ENCODE results near the gene IVNS1ABP. TPM values are rescaled to one million over a fixed set of nuclear protein-coding genes. Genes with fewer than 3 reads are reported as not detected.

The IVNS1ABP gene
- total RNA-seq, 4 donors from 2014 or later: 20.8 to 39.4 (median 32.8) TPM

- WGBS, 2 donors (ENCODE audit: low coverage in 1 of 2): 82 to 84% methylated on average over 2 to 5 of the region's 5 CpGs
- Histone ChIP-seq H3K9me3 (no peaks in the 10 kb centered on the region), H3K4me3 (no peak overlapping the region), H3K4me1 (no peaks in the 10 kb centered on the region), H3K27me3 (no peaks in the 10 kb centered on the region), H3K36me3 (no peaks in the 10 kb centered on the region), H3K27ac (no peak overlapping the region)
- TF ChIP-seq CTCF (IDR thresholded peaks at IDR 0.05): no peak
- no peak for TF ChIP-seq POLR2A (IDR thresholded peaks at IDR 0.05)
- TF ChIP-seq EP300 (IDR thresholded peaks at IDR 0.05): no peak
- TF ChIP-seq POLR2AphosphoS5 (IDR thresholded peaks at IDR 0.05): no peak
- no peak for ATAC-seq
Observed at GRCh38 chr1:185343306-185343705, 26.3 kb upstream of the IVNS1ABP start.

DNA sequence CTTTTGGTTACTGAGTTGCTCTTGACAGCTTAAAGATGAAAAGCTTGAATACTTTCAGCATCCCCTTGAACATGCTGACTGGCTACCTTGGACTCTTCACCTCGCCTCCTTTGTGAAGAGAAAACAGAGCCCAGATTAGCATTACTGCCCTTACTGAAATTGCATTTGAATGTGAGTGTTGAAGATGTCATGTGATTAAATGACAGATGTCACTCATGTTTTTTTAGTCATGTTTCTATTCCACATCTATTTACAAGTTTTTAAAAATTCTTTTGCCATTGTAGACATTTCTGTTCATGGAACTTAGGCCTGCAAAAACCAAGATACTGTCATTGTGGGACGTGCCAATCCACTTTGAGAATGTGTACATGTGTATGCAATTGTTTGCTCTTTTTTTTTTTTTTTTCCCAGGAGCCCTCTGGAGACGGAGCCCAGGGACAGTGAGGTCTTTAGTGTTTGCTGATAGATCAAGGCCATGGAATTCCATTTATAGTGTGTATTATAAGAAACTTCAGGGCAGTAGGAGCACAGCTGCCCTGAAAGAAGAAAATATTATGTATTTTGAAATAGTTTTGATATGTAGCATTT, 25.7 kb upstream of the IVNS1ABP start:
- no peak overlapping the region for H3K27ac ChIP-seq
- no peaks in the 10 kb centered on the region for H3K9me3 ChIP-seq
- 81 to 86% methylated on average over 3 of the region's 3 CpGs for WGBS, 2 donors (ENCODE audit: low coverage in 1 of 2)
- H3K4me3 ChIP-seq: no peak overlapping the region
- no peaks in the 10 kb centered on the region for H3K36me3 ChIP-seq
- H3K4me1 ChIP-seq: no peaks in the 10 kb centered on the region
- no peak for ATAC-seq
- TF ChIP-seq POLR2AphosphoS5 (IDR thresholded peaks at IDR 0.05) (no peak), CTCF (IDR thresholded peaks at IDR 0.05) (no peak), POLR2A (IDR thresholded peaks at IDR 0.05) (no peak), EP300 (IDR thresholded peaks at IDR 0.05) (no peak)
- H3K27me3 ChIP-seq: no peaks in the 10 kb centered on the region

DNA sequence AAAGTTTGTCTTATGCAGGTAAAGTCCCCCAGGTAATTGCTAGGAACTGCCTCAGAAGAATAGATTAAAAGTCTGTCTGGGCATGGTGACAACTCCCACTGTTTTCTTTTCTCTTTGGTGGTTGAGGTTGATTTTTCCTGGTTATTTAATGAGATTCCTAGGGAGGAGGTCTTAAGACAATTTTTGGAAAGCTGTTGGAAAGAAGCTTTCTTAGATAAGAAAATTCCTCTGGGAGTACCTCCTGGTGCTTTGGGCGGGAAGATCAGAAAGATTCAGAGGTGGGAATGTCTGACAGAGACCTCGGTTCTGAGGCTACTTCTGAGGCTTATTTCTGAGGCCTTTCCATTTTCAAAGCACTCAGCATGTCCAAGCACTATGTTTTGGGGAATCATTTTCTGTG, 25.0 kb upstream of the IVNS1ABP start:
- TF ChIP-seq POLR2A (IDR thresholded peaks at IDR 0.05) (no peak), POLR2AphosphoS5 (IDR thresholded peaks at IDR 0.05) (no peak), EP300 (IDR thresholded peaks at IDR 0.05) (no peak), CTCF (IDR thresholded peaks at IDR 0.05) (no peak)
- no peak for ATAC-seq
- H3K4me3 ChIP-seq: no peak overlapping the region
- no peaks in the 10 kb centered on the region for H3K4me1 ChIP-seq
- H3K27me3 ChIP-seq: no peaks in the 10 kb centered on the region
- WGBS, 2 donors (ENCODE audit: low coverage in 1 of 2): 67 to 78% methylated on average over 1 to 2 of the region's 2 CpGs
- no peak overlapping the region for H3K27ac ChIP-seq
- H3K9me3 ChIP-seq: no peaks in the 10 kb centered on the region
- H3K36me3 ChIP-seq: no peaks in the 10 kb centered on the region

- H3K27ac ChIP-seq: no peak overlapping the region
- H3K27me3 ChIP-seq: no peaks in the 10 kb centered on the region
- H3K9me3 ChIP-seq: no peaks in the 10 kb centered on the region
- ATAC-seq: no peak
- TF ChIP-seq CTCF (IDR thresholded peaks at IDR 0.05) (no peak), EP300 (IDR thresholded peaks at IDR 0.05) (no peak), POLR2A (IDR thresholded peaks at IDR 0.05) (no peak), POLR2AphosphoS5 (IDR thresholded peaks at IDR 0.05) (no peak)
- no peak overlapping the region for H3K4me3 ChIP-seq
- H3K36me3 ChIP-seq: no peaks in the 10 kb centered on the region
- no peaks in the 10 kb centered on the region for H3K4me1 ChIP-seq
Observed at GRCh38 chr1:185341196-185341781, 24.2 kb upstream of the IVNS1ABP start.

Measured in gastroesophageal sphincter (tissue), 4 donors.